ENCODE measurements around the gene GINS3. TPM values are rescaled to one million over a fixed set of nuclear protein-coding genes. Genes with fewer than 3 reads are reported as not detected.

GINS3 gene
- total RNA-seq, 1 donor from 2014 or later = 6.4 TPM

GRCh38 chr16:58352690-58353089 is 39.6 kb upstream of the GINS3 start:
- DNase-seq (ENCODE audit: low read depth) = no peak
- no peak for TF ChIP-seq CTCF (IDR thresholded peaks at IDR 0.05; ENCODE audit: insufficient read depth, low read length, poor library complexity, severe bottlenecking)
- peaks cover 5% of the 10 kb centered on the region for H3K27me3 ChIP-seq (ENCODE audit: control insufficient read depth, insufficient read depth, low read length)
- H3K36me3 ChIP-seq (ENCODE audit: control insufficient read depth, insufficient read depth, low read length) = no peaks in the 10 kb centered on the region
- H3K4me3 ChIP-seq (ENCODE audit: low read depth, low read length) = no peak overlapping the region

GRCh38 chr16:58360041-58360634 is 32.1 kb upstream of the GINS3 start:
- no peak for TF ChIP-seq CTCF (IDR thresholded peaks at IDR 0.05; ENCODE audit: insufficient read depth, low read length, poor library complexity, severe bottlenecking)
- Histone ChIP-seq H3K27me3 (ENCODE audit: control insufficient read depth, insufficient read depth, low read length) (no peaks in the 10 kb centered on the region), H3K4me3 (ENCODE audit: low read depth, low read length) (no peak overlapping the region), H3K36me3 (ENCODE audit: control insufficient read depth, insufficient read depth, low read length) (no peaks in the 10 kb centered on the region)
- no peak for DNase-seq (ENCODE audit: low read depth)

- no peaks in the 10 kb centered on the region for H3K36me3 ChIP-seq (ENCODE audit: control insufficient read depth, insufficient read depth, low read length)
- no peak for TF ChIP-seq CTCF (IDR thresholded peaks at IDR 0.05; ENCODE audit: insufficient read depth, low read length, poor library complexity, severe bottlenecking)
- no peaks in the 10 kb centered on the region for H3K27me3 ChIP-seq (ENCODE audit: control insufficient read depth, insufficient read depth, low read length)
- H3K4me3 ChIP-seq (ENCODE audit: low read depth, low read length) = no peak overlapping the region
- DNase-seq (ENCODE audit: low read depth) = no peak
These were observed 30.5 kb upstream of the GINS3 start for GRCh38 chr16:58361726-58362125.

- Histone ChIP-seq H3K36me3 (ENCODE audit: control insufficient read depth, insufficient read depth, low read length) (no peaks in the 10 kb centered on the region), H3K27me3 (ENCODE audit: control insufficient read depth, insufficient read depth, low read length) (peaks cover 2% of the 10 kb centered on the region), H3K4me3 (ENCODE audit: low read depth, low read length) (no peak overlapping the region)
- DNase-seq (ENCODE audit: low read depth) = no peak
- no peak for TF ChIP-seq CTCF (IDR thresholded peaks at IDR 0.05; ENCODE audit: insufficient read depth, low read length, poor library complexity, severe bottlenecking)
These were observed 28.4 kb upstream of the GINS3 start for GRCh38 chr16:58363746-58364393.

- Histone ChIP-seq H3K36me3 (ENCODE audit: control insufficient read depth, insufficient read depth, low read length) (no peaks in the 10 kb centered on the region), H3K27me3 (ENCODE audit: control insufficient read depth, insufficient read depth, low read length) (peaks cover 2% of the 10 kb centered on the region), H3K4me3 (ENCODE audit: low read depth, low read length) (no peak overlapping the region)
- no peak for DNase-seq (ENCODE audit: low read depth)
- no peak for TF ChIP-seq CTCF (IDR thresholded peaks at IDR 0.05; ENCODE audit: insufficient read depth, low read length, poor library complexity, severe bottlenecking)
These were observed 26.6 kb upstream of the GINS3 start for GRCh38 chr16:58365623-58366022.

Measured in kidney epithelial cell (primary cell).